ENCODE results near the gene MCTP2. TPM values are rescaled to one million over a fixed set of nuclear protein-coding genes. Genes with fewer than 3 reads are reported as not detected.

MCTP2 gene
- total RNA-seq, 1 experiment from 2014 or later: 7.4 TPM

DNA sequence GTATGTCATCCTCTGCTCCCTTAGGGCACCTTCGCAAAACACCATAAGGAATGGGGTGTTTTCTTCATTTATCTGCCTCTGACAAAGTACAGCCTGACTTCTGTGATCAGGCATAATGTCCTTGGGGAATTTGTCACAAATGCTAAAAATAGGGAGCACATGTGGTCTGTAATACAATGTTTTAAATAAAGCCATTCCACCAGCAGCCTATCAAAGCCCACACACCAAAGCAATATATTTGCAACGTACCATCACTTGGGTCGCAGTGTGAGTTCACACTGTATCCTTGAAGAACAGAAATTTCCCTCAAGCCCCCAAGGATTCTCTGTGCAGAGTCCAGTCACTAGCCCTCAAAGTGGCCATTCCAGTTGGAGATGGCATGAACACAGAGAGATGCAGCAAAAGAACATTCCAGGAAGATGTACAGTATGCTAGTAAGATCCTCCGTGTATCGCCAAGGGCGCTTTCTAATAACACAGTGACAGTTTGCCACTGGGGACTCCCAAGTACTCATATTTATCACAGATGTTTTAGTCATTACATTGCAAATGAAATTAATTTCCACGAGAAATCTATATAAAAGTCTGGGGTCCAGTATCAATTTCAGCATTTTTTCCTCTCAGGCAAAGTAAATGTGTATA lies 246.7 kb downstream of the MCTP2 start:
- CTCF ChIA-PET: no interaction called here
- Mint-ChIP-seq H3K4me1 (peaks cover 14% of the 10 kb centered on the region), H3K27me3 (ENCODE audit: low read depth) (no peaks in the 10 kb centered on the region), H3K36me3 (0 out of 2 replicates have a peak, but pooled peaks cover 2% of the 10 kb centered on the region), H3K4me3 (no peak overlapping the region), H3K27ac (no peak overlapping the region), H3K9me3 (peaks cover 5% of the 10 kb centered on the region)
- POLR2A ChIA-PET: no interaction called here
- DNase-seq (ENCODE audit: low spot score): no peak
- TF ChIP-seq TCF7 (CRISPR knock-in tag; IDR thresholded peaks at IDR 0.05; ENCODE audit: low read depth) (no peak), ETV6 (CRISPR knock-in tag; IDR thresholded peaks at IDR 0.05) (no peak), ELF4 (CRISPR knock-in tag; IDR thresholded peaks at IDR 0.05; ENCODE audit: low read depth) (no peak), TEAD4 (CRISPR knock-in tag; IDR thresholded peaks at IDR 0.05) (no peak), ZNF138 (CRISPR knock-in tag; conservative IDR thresholded peaks at IDR 0.05) (no peak), TP53 (CRISPR knock-in tag; IDR thresholded peaks at IDR 0.05) (no peak), ZNF396 (CRISPR knock-in tag; IDR thresholded peaks at IDR 0.05; ENCODE audit: borderline replicate concordance) (no peak)
- TF ChIP-seq, protein P1, sequence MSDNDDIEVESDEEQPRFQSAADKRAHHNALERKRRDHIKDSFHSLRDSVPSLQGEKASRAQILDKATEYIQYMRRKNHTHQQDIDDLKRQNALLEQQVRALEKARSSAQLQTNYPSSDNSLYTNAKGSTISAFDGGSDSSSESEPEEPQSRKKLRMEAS (CRISPR knock-in tag; IDR thresholded peaks at IDR 0.05): no peak
- TF ChIP-seq, protein P2, sequence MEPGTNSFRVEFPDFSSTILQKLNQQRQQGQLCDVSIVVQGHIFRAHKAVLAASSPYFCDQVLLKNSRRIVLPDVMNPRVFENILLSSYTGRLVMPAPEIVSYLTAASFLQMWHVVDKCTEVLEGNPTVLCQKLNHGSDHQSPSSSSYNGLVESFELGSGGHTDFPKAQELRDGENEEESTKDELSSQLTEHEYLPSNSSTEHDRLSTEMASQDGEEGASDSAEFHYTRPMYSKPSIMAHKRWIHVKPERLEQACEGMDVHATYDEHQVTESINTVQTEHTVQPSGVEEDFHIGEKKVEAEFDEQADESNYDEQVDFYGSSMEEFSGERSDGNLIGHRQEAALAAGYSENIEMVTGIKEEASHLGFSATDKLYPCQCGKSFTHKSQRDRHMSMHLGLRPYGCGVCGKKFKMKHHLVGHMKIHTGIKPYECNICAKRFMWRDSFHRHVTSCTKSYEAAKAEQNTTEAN (CRISPR knock-in tag; IDR thresholded peaks at IDR 0.05): no peak
- TF ChIP-seq, protein P3, sequence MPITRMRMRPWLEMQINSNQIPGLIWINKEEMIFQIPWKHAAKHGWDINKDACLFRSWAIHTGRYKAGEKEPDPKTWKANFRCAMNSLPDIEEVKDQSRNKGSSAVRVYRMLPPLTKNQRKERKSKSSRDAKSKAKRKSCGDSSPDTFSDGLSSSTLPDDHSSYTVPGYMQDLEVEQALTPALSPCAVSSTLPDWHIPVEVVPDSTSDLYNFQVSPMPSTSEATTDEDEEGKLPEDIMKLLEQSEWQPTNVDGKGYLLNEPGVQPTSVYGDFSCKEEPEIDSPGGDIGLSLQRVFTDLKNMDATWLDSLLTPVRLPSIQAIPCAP (CRISPR knock-in tag; IDR thresholded peaks at IDR 0.05): no peak
- TF ChIP-seq, protein P4, sequence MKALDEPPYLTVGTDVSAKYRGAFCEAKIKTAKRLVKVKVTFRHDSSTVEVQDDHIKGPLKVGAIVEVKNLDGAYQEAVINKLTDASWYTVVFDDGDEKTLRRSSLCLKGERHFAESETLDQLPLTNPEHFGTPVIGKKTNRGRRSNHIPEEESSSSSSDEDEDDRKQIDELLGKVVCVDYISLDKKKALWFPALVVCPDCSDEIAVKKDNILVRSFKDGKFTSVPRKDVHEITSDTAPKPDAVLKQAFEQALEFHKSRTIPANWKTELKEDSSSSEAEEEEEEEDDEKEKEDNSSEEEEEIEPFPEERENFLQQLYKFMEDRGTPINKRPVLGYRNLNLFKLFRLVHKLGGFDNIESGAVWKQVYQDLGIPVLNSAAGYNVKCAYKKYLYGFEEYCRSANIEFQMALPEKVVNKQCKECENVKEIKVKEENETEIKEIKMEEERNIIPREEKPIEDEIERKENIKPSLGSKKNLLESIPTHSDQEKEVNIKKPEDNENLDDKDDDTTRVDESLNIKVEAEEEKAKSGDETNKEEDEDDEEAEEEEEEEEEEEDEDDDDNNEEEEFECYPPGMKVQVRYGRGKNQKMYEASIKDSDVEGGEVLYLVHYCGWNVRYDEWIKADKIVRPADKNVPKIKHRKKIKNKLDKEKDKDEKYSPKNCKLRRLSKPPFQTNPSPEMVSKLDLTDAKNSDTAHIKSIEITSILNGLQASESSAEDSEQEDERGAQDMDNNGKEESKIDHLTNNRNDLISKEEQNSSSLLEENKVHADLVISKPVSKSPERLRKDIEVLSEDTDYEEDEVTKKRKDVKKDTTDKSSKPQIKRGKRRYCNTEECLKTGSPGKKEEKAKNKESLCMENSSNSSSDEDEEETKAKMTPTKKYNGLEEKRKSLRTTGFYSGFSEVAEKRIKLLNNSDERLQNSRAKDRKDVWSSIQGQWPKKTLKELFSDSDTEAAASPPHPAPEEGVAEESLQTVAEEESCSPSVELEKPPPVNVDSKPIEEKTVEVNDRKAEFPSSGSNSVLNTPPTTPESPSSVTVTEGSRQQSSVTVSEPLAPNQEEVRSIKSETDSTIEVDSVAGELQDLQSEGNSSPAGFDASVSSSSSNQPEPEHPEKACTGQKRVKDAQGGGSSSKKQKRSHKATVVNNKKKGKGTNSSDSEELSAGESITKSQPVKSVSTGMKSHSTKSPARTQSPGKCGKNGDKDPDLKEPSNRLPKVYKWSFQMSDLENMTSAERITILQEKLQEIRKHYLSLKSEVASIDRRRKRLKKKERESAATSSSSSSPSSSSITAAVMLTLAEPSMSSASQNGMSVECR (CRISPR knock-in tag; IDR thresholded peaks at IDR 0.05; ENCODE audit: borderline replicate concordance): no peak
- TF ChIP-seq, protein P5, sequence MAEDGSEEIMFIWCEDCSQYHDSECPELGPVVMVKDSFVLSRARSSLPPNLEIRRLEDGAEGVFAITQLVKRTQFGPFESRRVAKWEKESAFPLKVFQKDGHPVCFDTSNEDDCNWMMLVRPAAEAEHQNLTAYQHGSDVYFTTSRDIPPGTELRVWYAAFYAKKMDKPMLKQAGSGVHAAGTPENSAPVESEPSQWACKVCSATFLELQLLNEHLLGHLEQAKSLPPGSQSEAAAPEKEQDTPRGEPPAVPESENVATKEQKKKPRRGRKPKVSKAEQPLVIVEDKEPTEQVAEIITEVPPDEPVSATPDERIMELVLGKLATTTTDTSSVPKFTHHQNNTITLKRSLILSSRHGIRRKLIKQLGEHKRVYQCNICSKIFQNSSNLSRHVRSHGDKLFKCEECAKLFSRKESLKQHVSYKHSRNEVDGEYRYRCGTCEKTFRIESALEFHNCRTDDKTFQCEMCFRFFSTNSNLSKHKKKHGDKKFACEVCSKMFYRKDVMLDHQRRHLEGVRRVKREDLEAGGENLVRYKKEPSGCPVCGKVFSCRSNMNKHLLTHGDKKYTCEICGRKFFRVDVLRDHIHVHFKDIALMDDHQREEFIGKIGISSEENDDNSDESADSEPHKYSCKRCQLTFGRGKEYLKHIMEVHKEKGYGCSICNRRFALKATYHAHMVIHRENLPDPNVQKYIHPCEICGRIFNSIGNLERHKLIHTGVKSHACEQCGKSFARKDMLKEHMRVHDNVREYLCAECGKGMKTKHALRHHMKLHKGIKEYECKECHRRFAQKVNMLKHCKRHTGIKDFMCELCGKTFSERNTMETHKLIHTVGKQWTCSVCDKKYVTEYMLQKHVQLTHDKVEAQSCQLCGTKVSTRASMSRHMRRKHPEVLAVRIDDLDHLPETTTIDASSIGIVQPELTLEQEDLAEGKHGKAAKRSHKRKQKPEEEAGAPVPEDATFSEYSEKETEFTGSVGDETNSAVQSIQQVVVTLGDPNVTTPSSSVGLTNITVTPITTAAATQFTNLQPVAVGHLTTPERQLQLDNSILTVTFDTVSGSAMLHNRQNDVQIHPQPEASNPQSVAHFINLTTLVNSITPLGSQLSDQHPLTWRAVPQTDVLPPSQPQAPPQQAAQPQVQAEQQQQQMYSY (CRISPR knock-in tag; IDR thresholded peaks at IDR 0.05): no peak
- ATAC-seq: no peak

DNA sequence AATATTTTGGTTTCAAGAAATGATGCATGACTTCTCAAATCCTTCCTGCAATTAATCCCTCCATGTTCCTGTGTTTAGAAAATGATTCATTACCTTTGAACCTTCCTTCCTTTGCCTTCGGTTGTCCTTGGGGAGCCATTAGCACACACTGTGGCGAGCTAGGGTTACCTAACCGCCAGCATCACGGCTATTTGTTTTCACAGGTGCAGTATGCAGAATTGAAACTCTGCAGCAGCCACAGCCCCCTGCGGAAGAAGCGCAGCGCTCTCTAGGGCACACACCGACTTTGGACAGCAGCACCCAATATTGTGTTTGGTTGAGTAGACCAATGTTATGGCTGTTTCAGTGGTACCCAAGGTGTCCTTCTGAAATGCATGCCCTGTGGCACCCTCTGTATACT lies 247.4 kb downstream of the MCTP2 start:
- ATAC-seq (no peak), DNase-seq (ENCODE audit: low spot score) (no peak)
- TF ChIP-seq, protein P6, sequence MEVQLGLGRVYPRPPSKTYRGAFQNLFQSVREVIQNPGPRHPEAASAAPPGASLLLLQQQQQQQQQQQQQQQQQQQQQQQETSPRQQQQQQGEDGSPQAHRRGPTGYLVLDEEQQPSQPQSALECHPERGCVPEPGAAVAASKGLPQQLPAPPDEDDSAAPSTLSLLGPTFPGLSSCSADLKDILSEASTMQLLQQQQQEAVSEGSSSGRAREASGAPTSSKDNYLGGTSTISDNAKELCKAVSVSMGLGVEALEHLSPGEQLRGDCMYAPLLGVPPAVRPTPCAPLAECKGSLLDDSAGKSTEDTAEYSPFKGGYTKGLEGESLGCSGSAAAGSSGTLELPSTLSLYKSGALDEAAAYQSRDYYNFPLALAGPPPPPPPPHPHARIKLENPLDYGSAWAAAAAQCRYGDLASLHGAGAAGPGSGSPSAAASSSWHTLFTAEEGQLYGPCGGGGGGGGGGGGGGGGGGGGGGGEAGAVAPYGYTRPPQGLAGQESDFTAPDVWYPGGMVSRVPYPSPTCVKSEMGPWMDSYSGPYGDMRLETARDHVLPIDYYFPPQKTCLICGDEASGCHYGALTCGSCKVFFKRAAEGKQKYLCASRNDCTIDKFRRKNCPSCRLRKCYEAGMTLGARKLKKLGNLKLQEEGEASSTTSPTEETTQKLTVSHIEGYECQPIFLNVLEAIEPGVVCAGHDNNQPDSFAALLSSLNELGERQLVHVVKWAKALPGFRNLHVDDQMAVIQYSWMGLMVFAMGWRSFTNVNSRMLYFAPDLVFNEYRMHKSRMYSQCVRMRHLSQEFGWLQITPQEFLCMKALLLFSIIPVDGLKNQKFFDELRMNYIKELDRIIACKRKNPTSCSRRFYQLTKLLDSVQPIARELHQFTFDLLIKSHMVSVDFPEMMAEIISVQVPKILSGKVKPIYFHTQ (CRISPR knock-in tag; IDR thresholded peaks at IDR 0.05): no peak
- TF ChIP-seq JUN (CRISPR knock-in tag; IDR thresholded peaks at IDR 0.05) (no peak), ZNF138 (CRISPR knock-in tag; conservative IDR thresholded peaks at IDR 0.05) (no peak), NFATC4 (CRISPR knock-in tag; IDR thresholded peaks at IDR 0.05) (no peak)
- TF ChIP-seq, protein P7, sequence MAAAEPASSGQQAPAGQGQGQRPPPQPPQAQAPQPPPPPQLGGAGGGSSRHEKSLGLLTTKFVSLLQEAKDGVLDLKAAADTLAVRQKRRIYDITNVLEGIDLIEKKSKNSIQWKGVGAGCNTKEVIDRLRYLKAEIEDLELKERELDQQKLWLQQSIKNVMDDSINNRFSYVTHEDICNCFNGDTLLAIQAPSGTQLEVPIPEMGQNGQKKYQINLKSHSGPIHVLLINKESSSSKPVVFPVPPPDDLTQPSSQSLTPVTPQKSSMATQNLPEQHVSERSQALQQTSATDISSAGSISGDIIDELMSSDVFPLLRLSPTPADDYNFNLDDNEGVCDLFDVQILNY (CRISPR knock-in tag; IDR thresholded peaks at IDR 0.05): no peak
- H3K9me3 Mint-ChIP-seq: peaks cover 12% of the 10 kb centered on the region
- ChIA-PET POLR2A (no interaction called here), CTCF (no interaction called here)
- no peaks in the 10 kb centered on the region for H3K27me3 Mint-ChIP-seq (ENCODE audit: low read depth)
- H3K4me1 Mint-ChIP-seq: peaks cover 14% of the 10 kb centered on the region
- 0 out of 2 replicates have a peak, but pooled peaks cover 2% of the 10 kb centered on the region for H3K36me3 Mint-ChIP-seq
- no peak overlapping the region for H3K4me3 Mint-ChIP-seq
- H3K27ac Mint-ChIP-seq: peak overlapping the region; percentile 74; the same call in 1 of the 2 replicates

Measured in WTC11 (cell line).